Left cardiac atrium (tissue), 4 donors: ENCODE data around the gene HOXB4. TPM values are rescaled to one million over a fixed set of nuclear protein-coding genes. Genes with fewer than 3 reads are reported as not detected.
A peak's percentile ranks its signal among the peaks of the same experiment; 100 is the strongest.

ENCODE experiments used
- ATAC-seq, 2 donors: fragments of 200-7000 bp; cut with Tn5 transposase; one replicate each; pipeline ENCODE4 v1.9.1; 2020; ENCODE audit warnings: mild to moderate bottlenecking in 2 of 2, moderate library complexity in 2 of 2
- DNase-seq: peaks from one replicate; pipeline ENCODE4 v3.0.0-alpha.2; 2020
- intact Hi-C, 2 donors: fragments of 100-400 bp; cut with DNase I; formaldehyde crosslinking; loops; one replicate each; pipeline versions ENCODE4 v1.14.1 to v1.15.1; 2022 to 2023
- total RNA-seq, 2 donors: library from RNA; stranded (reverse); fragmentation: NEBNext Ultra II Directional; extraction: Animal tissue kit (Norgen Biotek cat#: 25700); gene quantifications; one replicate each; pipeline ENCODE4 v1.2.1, GENCODE V29; 2021
- donor health status: DM: no; HTN: yes; CAD: no.
- donor health status: DM: no; HTN: yes; CAD: no; lungs with severe emphysema.
- donor health status: DM: yes; HTN: yes; CAD: no.
- donor health status: Dilated cardiomyopathy.

The HOXB4 gene
- total RNA-seq, 2 donors from 2014 or later, result 0.31 to 1.6 TPM

GRCh38 chr17:48566717-48567116 is 11.4 kb downstream of the HOXB4 start:
- intact Hi-C loops, result no loop called here
- no peak for ATAC-seq
- DNase-seq, result no peak

GRCh38 chr17:48565925-48566710 is 12.0 kb downstream of the HOXB4 start:
- DNase-seq, result no peak
- no peak for ATAC-seq
- intact Hi-C loops, result no loop called here

GRCh38 chr17:48565022-48565554 is 13.1 kb downstream of the HOXB4 start:
- intact Hi-C loops, result no loop called here
- no peak for DNase-seq
- ATAC-seq, result no peak

- no peak for DNase-seq
- intact Hi-C loops, result no loop called here
- peak; percentile 70 to 71 for ATAC-seq
Observed at GRCh38 chr17:48564188-48565021, 13.7 kb downstream of the HOXB4 start.

GRCh38 chr17:48563867-48564187 is 14.3 kb downstream of the HOXB4 start:
- ATAC-seq (no peak), DNase-seq (no peak)
- intact Hi-C loops, result no loop called here

GRCh38 chr17:48563385-48563838 is 14.7 kb downstream of the HOXB4 start:
- ATAC-seq (no peak), DNase-seq (no peak)
- intact Hi-C loops, result no loop called here

GRCh38 chr17:48562934-48563333 is 15.2 kb downstream of the HOXB4 start:
- no peak for DNase-seq
- no peak for ATAC-seq
- intact Hi-C loops, result no loop called here

GRCh38 chr17:48561884-48562810 is 16.0 kb downstream of the HOXB4 start:
- ATAC-seq (no peak), DNase-seq (no peak)
- intact Hi-C loops, result no loop called here

- DNase-seq, result no peak
- intact Hi-C loops, result no loop called here
- ATAC-seq, result no peak
Observed at GRCh38 chr17:48559840-48560817, 18.0 kb downstream of the HOXB4 start.

GRCh38 chr17:48559122-48559839 is 18.9 kb downstream of the HOXB4 start:
- intact Hi-C loops, result no loop called here
- DNase-seq (no peak), ATAC-seq (no peak)

- no peak for ATAC-seq
- no peak for DNase-seq
- intact Hi-C loops, result no loop called here
Observed at GRCh38 chr17:48558831-48559121, 19.4 kb downstream of the HOXB4 start.

- intact Hi-C loops, result no loop called here
- ATAC-seq (no peak), DNase-seq (no peak)
Observed at GRCh38 chr17:48558057-48558830, 19.9 kb downstream of the HOXB4 start.

- DNase-seq (no peak), ATAC-seq (no peak)
- intact Hi-C loops, result no loop called here
Observed at GRCh38 chr17:48556576-48557401, 21.4 kb downstream of the HOXB4 start.

GRCh38 chr17:48556229-48556575 is 21.9 kb downstream of the HOXB4 start:
- no peak for ATAC-seq
- intact Hi-C loops, result no loop called here

GRCh38 chr17:48555258-48556228 is 22.6 kb downstream of the HOXB4 start:
- intact Hi-C loops, result no loop called here
- ATAC-seq (peak; percentile 53 to 76), DNase-seq (no peak)

More at GRCh38 chr17:48556229-48556575, 21.9 kb downstream of the HOXB4 start:
- no peak for DNase-seq
